CD4-positive, CD25-positive, alpha-beta regulatory T cell (primary cell): ENCODE results near the gene DMD. TPM values are rescaled to one million over a fixed set of nuclear protein-coding genes. Genes with fewer than 3 reads are reported as not detected.

ENCODE experiments used
- ATAC-seq, 2 donors: fragments of 150-1000 bp; cut with Tn5 transposase; one replicate each; pipeline ENCODE4 v1.10.0; 2021; ENCODE audit warnings: low read depth in 2 of 2, moderate number of reproducible peaks in 2 of 2, moderate library complexity in 1 of 2
- DNase-seq, 3 donors: peaks; one replicate each; pipeline versions ENCODE4 v3.0.0 to v3.0.0-alpha.2; 2012 to 2022; ENCODE audit warnings: mixed read lengths in 1 of 3
- H3K27ac ChIP-seq: one replicate; pipeline ENCODE4 v1.7.0; 2013; ENCODE audit warnings: mild to moderate bottlenecking, low read length; ENCODE audit not compliant: insufficient read depth, poor library complexity, severe bottlenecking
- H3K27me3 ChIP-seq: one replicate; pipeline ENCODE4 v1.7.0; 2013; ENCODE audit warnings: low read length; ENCODE audit not compliant: control insufficient read depth, insufficient read depth
- H3K36me3 ChIP-seq: one replicate; pipeline ENCODE4 v1.7.0; 2013; ENCODE audit warnings: mild to moderate bottlenecking, low read length, moderate library complexity; ENCODE audit not compliant: control insufficient read depth, insufficient read depth
- H3K4me1 ChIP-seq: 2 replicates; pipeline ENCODE4 v1.7.0; 2013; ENCODE audit warnings: mild to moderate bottlenecking, low read length; ENCODE audit not compliant: insufficient read depth, control insufficient read depth, poor library complexity, severe bottlenecking
- H3K4me3 ChIP-seq: one replicate; pipeline ENCODE4 v1.7.0; 2013; ENCODE audit warnings: low read depth, mild to moderate bottlenecking, low read length, moderate library complexity
- H3K9me3 ChIP-seq, 2 experiments: 1 replicate in 1 of 2; 2 replicates in 1 of 2; pipeline ENCODE4 v1.7.0; 2013; ENCODE audit warnings: low read length in 2 of 2, mild to moderate bottlenecking in 1 of 2, moderate library complexity in 1 of 2; ENCODE audit not compliant: control insufficient read depth in 2 of 2
- H3K27ac Mint-ChIP-seq, 3 donors: one replicate each; pipeline ENCODE4 v1.8.0; 2020 to 2022; ENCODE audit warnings: mild to moderate bottlenecking in 3 of 3, mixed read lengths in 3 of 3, moderate library complexity in 2 of 3
- H3K27me3 Mint-ChIP-seq: one replicate; pipeline ENCODE4 v1.8.0; 2022; ENCODE audit warnings: mild to moderate bottlenecking, mixed read lengths
- H3K36me3 Mint-ChIP-seq: one replicate; pipeline ENCODE4 v1.8.0; 2020; ENCODE audit warnings: mixed read lengths
- H3K4me1 Mint-ChIP-seq, 4 donors: one replicate each; pipeline ENCODE4 v1.8.0; 2020 to 2022; ENCODE audit warnings: mixed read lengths in 4 of 4, mild to moderate bottlenecking in 1 of 4
- H3K4me3 Mint-ChIP-seq, 4 donors: one replicate each; pipeline ENCODE4 v1.8.0; 2020 to 2022; ENCODE audit warnings: mild to moderate bottlenecking in 4 of 4, mixed read lengths in 4 of 4, moderate library complexity in 3 of 4
- H3K9me3 Mint-ChIP-seq, 7 donors: one replicate each; pipeline ENCODE4 v1.8.0; 2020 to 2022; ENCODE audit warnings: mixed read lengths in 7 of 7, mild to moderate bottlenecking in 3 of 7, moderate library complexity in 2 of 7
- polyA plus RNA-seq, 4 donors: library from polyadenylated mRNA; unstranded; fragments of 300-500 nt; fragmentation: Illumina TruSeq; gene quantifications; one replicate each; pipeline ENCODE4 v1.2.3, GENCODE V29; 2021
- total RNA-seq: library from RNA; stranded (reverse); gene quantifications from one replicate; pipeline ENCODE4 v1.2.3, GENCODE V29; 2022

The DMD gene
- total and polyA plus RNA-seq, 5 donors from 2014 or later, result 0.20 to 2.8 (median 0.98) TPM

- no peaks in the 10 kb centered on the region for H3K36me3 ChIP-seq
- no peaks in the 10 kb centered on the region for H3K4me1 ChIP-seq
- no peak overlapping the region for H3K4me3 Mint-ChIP-seq
- H3K4me1 Mint-ChIP-seq, result no peaks in the 10 kb centered on the region
- no peaks in the 10 kb centered on the region for H3K36me3 Mint-ChIP-seq
- no peaks in the 10 kb centered on the region for H3K27me3 ChIP-seq
- DNase-seq (no peak), ATAC-seq (no peak)
- no peak overlapping the region for H3K27ac Mint-ChIP-seq
- H3K27ac ChIP-seq, result no peak overlapping the region
- H3K9me3 ChIP-seq, result no peaks in the 10 kb centered on the region
- no peaks in the 10 kb centered on the region for H3K27me3 Mint-ChIP-seq
- peaks cover 0 to 3% (median 0%) of the 10 kb centered on the region in 7 donors for H3K9me3 Mint-ChIP-seq
- H3K4me3 ChIP-seq, result no peak overlapping the region
Observed at GRCh38 chrX:31367816-31368215, 1843.5 kb downstream of the DMD start.

GRCh38 chrX:31366041-31366440 lies 1845.3 kb downstream of the DMD start:
- Mint-ChIP-seq H3K4me3 (no peak overlapping the region), H3K4me1 (no peaks in the 10 kb centered on the region), H3K36me3 (no peaks in the 10 kb centered on the region), H3K9me3 (peaks cover 0 to 5% (median 0%) of the 10 kb centered on the region in 7 donors), H3K27me3 (no peaks in the 10 kb centered on the region), H3K27ac (no peak overlapping the region)
- H3K27ac ChIP-seq, result no peak overlapping the region
- no peaks in the 10 kb centered on the region for H3K4me1 ChIP-seq
- H3K27me3 ChIP-seq, result no peaks in the 10 kb centered on the region
- ATAC-seq (no peak), DNase-seq (no peak)
- no peaks in the 10 kb centered on the region for H3K36me3 ChIP-seq
- no peak overlapping the region for H3K4me3 ChIP-seq
- no peaks in the 10 kb centered on the region for H3K9me3 ChIP-seq

- no peaks in the 10 kb centered on the region for H3K36me3 Mint-ChIP-seq
- Histone ChIP-seq H3K4me1 (no peaks in the 10 kb centered on the region), H3K27me3 (no peaks in the 10 kb centered on the region), H3K9me3 (no peaks in the 10 kb centered on the region), H3K27ac (no peak overlapping the region), H3K36me3 (no peaks in the 10 kb centered on the region), H3K4me3 (no peak overlapping the region)
- DNase-seq, result no peak
- no peak overlapping the region for H3K27ac Mint-ChIP-seq
- H3K4me3 Mint-ChIP-seq, result no peak overlapping the region
- peaks cover 7% of the 10 kb centered on the region for H3K27me3 Mint-ChIP-seq
- ATAC-seq, result no peak
- H3K9me3 Mint-ChIP-seq, result peaks cover 0 to 2% (median 0%) of the 10 kb centered on the region in 7 donors
- H3K4me1 Mint-ChIP-seq, result no peaks in the 10 kb centered on the region
Observed at GRCh38 chrX:31356275-31357212, 1854.8 kb downstream of the DMD start.

- Histone ChIP-seq H3K36me3 (no peaks in the 10 kb centered on the region), H3K9me3 (no peaks in the 10 kb centered on the region), H3K4me1 (no peaks in the 10 kb centered on the region), H3K27ac (no peak overlapping the region), H3K27me3 (no peaks in the 10 kb centered on the region), H3K4me3 (no peak overlapping the region)
- ATAC-seq (no peak), DNase-seq (no peak)
- H3K9me3 Mint-ChIP-seq, result peaks cover 0 to 2% (median 0%) of the 10 kb centered on the region in 7 donors
- no peaks in the 10 kb centered on the region for H3K4me1 Mint-ChIP-seq
- H3K4me3 Mint-ChIP-seq, result no peak overlapping the region
- H3K27ac Mint-ChIP-seq, result no peak overlapping the region
- no peaks in the 10 kb centered on the region for H3K36me3 Mint-ChIP-seq
- H3K27me3 Mint-ChIP-seq, result peaks cover 7% of the 10 kb centered on the region
Observed at GRCh38 chrX:31355206-31355955, 1856.0 kb downstream of the DMD start.

GRCh38 chrX:31353095-31353494 lies 1858.3 kb downstream of the DMD start:
- H3K9me3 Mint-ChIP-seq, result peaks cover 0 to 2% (median 0%) of the 10 kb centered on the region in 7 donors
- no peak overlapping the region for H3K27ac Mint-ChIP-seq
- no peak overlapping the region for H3K4me3 Mint-ChIP-seq
- no peak overlapping the region for H3K27ac ChIP-seq
- no peaks in the 10 kb centered on the region for H3K36me3 ChIP-seq
- no peaks in the 10 kb centered on the region for H3K4me1 ChIP-seq
- peaks cover 7% of the 10 kb centered on the region for H3K27me3 Mint-ChIP-seq
- no peak overlapping the region for H3K4me3 ChIP-seq
- H3K27me3 ChIP-seq, result no peaks in the 10 kb centered on the region
- H3K4me1 Mint-ChIP-seq, result no peaks in the 10 kb centered on the region
- H3K9me3 ChIP-seq, result no peaks in the 10 kb centered on the region
- H3K36me3 Mint-ChIP-seq, result no peaks in the 10 kb centered on the region
- no peak for DNase-seq
- ATAC-seq, result no peak

- no peak overlapping the region for H3K27ac ChIP-seq
- no peaks in the 10 kb centered on the region for H3K27me3 ChIP-seq
- no peaks in the 10 kb centered on the region for H3K36me3 Mint-ChIP-seq
- no peaks in the 10 kb centered on the region for H3K9me3 Mint-ChIP-seq
- no peaks in the 10 kb centered on the region for H3K4me1 ChIP-seq
- H3K9me3 ChIP-seq, result no peaks in the 10 kb centered on the region
- no peak overlapping the region for H3K4me3 ChIP-seq
- ATAC-seq (no peak), DNase-seq (no peak)
- no peaks in the 10 kb centered on the region for H3K36me3 ChIP-seq
- no peak overlapping the region for H3K4me3 Mint-ChIP-seq
- no peaks in the 10 kb centered on the region for H3K4me1 Mint-ChIP-seq
- peaks cover 7% of the 10 kb centered on the region for H3K27me3 Mint-ChIP-seq
- H3K27ac Mint-ChIP-seq, result no peak overlapping the region
Observed at GRCh38 chrX:31350808-31351074, 1860.6 kb downstream of the DMD start.

- Mint-ChIP-seq H3K4me3 (no peak overlapping the region), H3K9me3 (no peaks in the 10 kb centered on the region), H3K4me1 (no peaks in the 10 kb centered on the region), H3K36me3 (no peaks in the 10 kb centered on the region), H3K27ac (no peak overlapping the region), H3K27me3 (peaks cover 7% of the 10 kb centered on the region)
- DNase-seq (no peak), ATAC-seq (no peak)
- Histone ChIP-seq H3K4me3 (no peak overlapping the region), H3K36me3 (no peaks in the 10 kb centered on the region), H3K9me3 (no peaks in the 10 kb centered on the region), H3K27ac (no peak overlapping the region), H3K27me3 (no peaks in the 10 kb centered on the region), H3K4me1 (no peaks in the 10 kb centered on the region)
Observed at GRCh38 chrX:31349515-31349914, 1861.8 kb downstream of the DMD start.
